T-helper 2 cell treated with Interferon-gamma antibody and Interleukin-4, amounts not matched to agents 5 μg/mL and 100 μg/mL, for 36 hours (primary cell): Measurements from ENCODE around the gene C17orf114.

Experiments used
- DNase-seq: peaks from one replicate; pipeline ENCODE4 v3.0.0; 2021; ENCODE audit warnings: low spot score
- H3K27ac Mint-ChIP-seq: one replicate; pipeline ENCODE4 v1.8.0; 2021; ENCODE audit warnings: mild to moderate bottlenecking, mixed read lengths
- H3K27me3 Mint-ChIP-seq: one replicate; pipeline ENCODE4 v1.8.0; 2021; ENCODE audit warnings: low read depth, mixed read lengths
- H3K36me3 Mint-ChIP-seq: one replicate; pipeline ENCODE4 v1.8.0; 2021; ENCODE audit warnings: low read depth, mixed read lengths
- H3K4me1 Mint-ChIP-seq: one replicate; pipeline ENCODE4 v1.8.0; 2021; ENCODE audit warnings: low read depth, mixed read lengths
- H3K4me3 Mint-ChIP-seq: one replicate; pipeline ENCODE4 v1.8.0; 2022; ENCODE audit warnings: mild to moderate bottlenecking, moderate library complexity, mixed read lengths
- H3K9me3 Mint-ChIP-seq: one replicate; pipeline ENCODE4 v1.8.0; 2021; ENCODE audit warnings: mixed read lengths

Gene C17orf114

GRCh38 chr17:4764595-4764994 is 37.5 kb downstream of the C17orf114 start:
- H3K27ac Mint-ChIP-seq = no peak overlapping the region
- H3K36me3 Mint-ChIP-seq = no peaks in the 10 kb centered on the region
- no peaks in the 10 kb centered on the region for H3K4me1 Mint-ChIP-seq
- no peak overlapping the region for H3K4me3 Mint-ChIP-seq
- H3K9me3 Mint-ChIP-seq = no peaks in the 10 kb centered on the region
- no peak for DNase-seq
- peaks cover 6% of the 10 kb centered on the region for H3K27me3 Mint-ChIP-seq

- Mint-ChIP-seq H3K4me1 (no peaks in the 10 kb centered on the region), H3K4me3 (no peak overlapping the region), H3K36me3 (no peaks in the 10 kb centered on the region), H3K9me3 (no peaks in the 10 kb centered on the region), H3K27ac (no peak overlapping the region), H3K27me3 (peaks cover 15% of the 10 kb centered on the region)
- no peak for DNase-seq
Measured at GRCh38 chr17:4759776-4760236, 42.3 kb downstream of the C17orf114 start.

- peaks cover 41% of the 10 kb centered on the region for H3K27me3 Mint-ChIP-seq
- H3K4me1 Mint-ChIP-seq = peaks cover 1% of the 10 kb centered on the region
- no peak overlapping the region for H3K4me3 Mint-ChIP-seq
- DNase-seq = no peak
- no peaks in the 10 kb centered on the region for H3K9me3 Mint-ChIP-seq
- no peak overlapping the region for H3K27ac Mint-ChIP-seq
- no peaks in the 10 kb centered on the region for H3K36me3 Mint-ChIP-seq
Measured at GRCh38 chr17:4753392-4753791, 48.7 kb downstream of the C17orf114 start.

- peaks cover 42% of the 10 kb centered on the region for H3K27me3 Mint-ChIP-seq
- H3K4me1 Mint-ChIP-seq = peaks cover 7% of the 10 kb centered on the region
- DNase-seq = no peak
- H3K27ac Mint-ChIP-seq = no peak overlapping the region
- no peaks in the 10 kb centered on the region for H3K9me3 Mint-ChIP-seq
- no peak overlapping the region for H3K4me3 Mint-ChIP-seq
- no peaks in the 10 kb centered on the region for H3K36me3 Mint-ChIP-seq
Measured at GRCh38 chr17:4751932-4752331, 50.2 kb downstream of the C17orf114 start.
